ENCODE data around the gene CST7. TPM values are rescaled to one million over a fixed set of nuclear protein-coding genes. Genes with fewer than 3 reads are reported as not detected.

CST7 gene
- total RNA-seq, 1 experiment from 2014 or later = not detected

DNA sequence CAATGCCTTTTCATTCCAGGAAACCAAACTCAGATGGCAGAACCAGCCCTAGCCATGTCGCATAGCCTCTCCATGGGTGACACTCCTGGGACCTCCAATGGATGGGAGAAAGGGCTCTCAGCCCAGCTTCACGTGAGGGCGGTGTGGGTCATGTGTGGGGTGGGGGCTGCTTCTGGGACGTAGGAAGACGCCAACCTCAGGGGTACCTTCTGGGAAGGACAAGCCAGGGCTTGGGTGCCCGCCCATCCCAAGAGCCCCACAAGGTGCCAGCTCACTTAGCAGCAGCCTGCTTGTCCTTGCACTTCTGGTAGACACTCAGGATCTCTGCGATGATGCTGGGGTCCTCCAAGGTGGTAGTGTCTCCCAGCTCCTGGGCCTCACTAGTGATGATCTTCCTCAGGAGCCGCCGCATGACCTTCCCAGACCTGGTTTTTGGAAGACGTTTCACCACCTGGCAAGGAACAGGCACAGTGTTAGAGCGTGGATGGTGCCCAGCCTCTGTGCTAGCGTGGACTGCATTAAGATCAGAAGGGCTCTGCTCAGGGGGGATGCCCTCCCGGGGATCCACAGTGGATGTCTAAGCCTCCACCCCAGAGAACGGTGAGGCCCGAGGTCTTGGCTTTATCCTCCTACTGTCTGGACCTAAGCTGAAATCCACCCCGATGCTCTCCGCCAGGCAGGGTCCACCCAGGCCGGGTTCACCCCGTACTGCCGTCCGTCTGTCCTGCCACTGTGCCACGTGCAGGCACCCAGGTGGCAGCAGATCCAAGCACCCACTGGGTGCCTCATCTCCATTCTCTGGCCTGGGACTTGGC, 58.6 kb downstream of the CST7 start:
- CTCF ChIA-PET = no interaction called here
- intact Hi-C loops (cut with micrococcal nuclease) = no loop called here

DNA sequence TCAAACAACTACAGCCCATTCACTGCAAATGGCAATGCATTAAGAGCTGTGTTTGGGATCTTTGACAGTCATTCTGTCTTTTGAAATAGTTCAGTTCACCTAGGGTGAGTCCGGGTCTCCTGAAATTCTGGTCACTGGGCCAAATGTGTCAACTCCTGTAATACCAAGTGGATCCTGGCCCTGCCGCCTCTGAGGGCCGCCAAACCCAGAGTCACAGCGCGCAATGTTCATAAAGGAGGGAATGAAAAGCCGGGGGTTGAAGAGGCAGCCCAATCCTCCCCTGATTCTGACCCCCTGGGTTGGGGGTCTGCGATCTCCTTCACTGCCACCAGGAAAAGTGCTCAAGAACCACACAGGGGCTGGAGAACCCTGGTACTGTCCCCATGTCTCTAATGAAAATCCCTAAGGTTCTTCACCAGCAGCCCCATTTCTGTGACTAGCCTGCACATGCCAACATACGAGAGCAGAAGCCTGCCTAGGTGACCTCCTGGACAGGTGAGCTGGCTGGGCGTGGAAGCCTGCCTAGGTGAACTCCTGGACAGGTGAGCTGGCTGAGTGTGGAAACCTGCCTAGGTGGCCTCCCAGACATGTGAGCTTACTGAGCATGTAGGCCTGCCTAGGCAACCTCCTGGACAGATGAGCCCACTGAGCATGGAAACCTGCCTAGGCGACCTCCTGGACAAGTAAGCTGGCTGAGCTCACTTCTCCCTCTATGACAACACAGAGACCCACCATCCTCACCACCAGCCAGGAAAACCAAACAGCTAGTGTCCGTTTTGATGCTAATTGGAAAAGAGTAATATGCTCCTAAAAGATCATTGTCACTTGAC, 59.5 kb downstream of the CST7 start:
- H3K27me3 ChIP-seq (ENCODE audit: low read length) = no peaks in the 10 kb centered on the region
- H3K9ac ChIP-seq (ENCODE audit: low read length) = no peak overlapping the region
- POLR2A ChIA-PET (ENCODE audit: unreplicated experiment) = no interaction called here
- H3K9me3 ChIP-seq (ENCODE audit: low read length) = no peaks in the 10 kb centered on the region
- H4K20me1 ChIP-seq (ENCODE audit: low read length) = no peaks in the 10 kb centered on the region
- H3K9me2 ChIP-seq (replicated peaks; ENCODE audit: low read length) = no peaks in the 10 kb centered on the region
- TF ChIP-seq, protein P1, sequence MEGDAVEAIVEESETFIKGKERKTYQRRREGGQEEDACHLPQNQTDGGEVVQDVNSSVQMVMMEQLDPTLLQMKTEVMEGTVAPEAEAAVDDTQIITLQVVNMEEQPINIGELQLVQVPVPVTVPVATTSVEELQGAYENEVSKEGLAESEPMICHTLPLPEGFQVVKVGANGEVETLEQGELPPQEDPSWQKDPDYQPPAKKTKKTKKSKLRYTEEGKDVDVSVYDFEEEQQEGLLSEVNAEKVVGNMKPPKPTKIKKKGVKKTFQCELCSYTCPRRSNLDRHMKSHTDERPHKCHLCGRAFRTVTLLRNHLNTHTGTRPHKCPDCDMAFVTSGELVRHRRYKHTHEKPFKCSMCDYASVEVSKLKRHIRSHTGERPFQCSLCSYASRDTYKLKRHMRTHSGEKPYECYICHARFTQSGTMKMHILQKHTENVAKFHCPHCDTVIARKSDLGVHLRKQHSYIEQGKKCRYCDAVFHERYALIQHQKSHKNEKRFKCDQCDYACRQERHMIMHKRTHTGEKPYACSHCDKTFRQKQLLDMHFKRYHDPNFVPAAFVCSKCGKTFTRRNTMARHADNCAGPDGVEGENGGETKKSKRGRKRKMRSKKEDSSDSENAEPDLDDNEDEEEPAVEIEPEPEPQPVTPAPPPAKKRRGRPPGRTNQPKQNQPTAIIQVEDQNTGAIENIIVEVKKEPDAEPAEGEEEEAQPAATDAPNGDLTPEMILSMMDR (conservative IDR thresholded peaks at IDR 0.05; ENCODE audit: low read depth, low read length) = no peak
- TF ChIP-seq EZH2 (IDR thresholded peaks at IDR 0.05; ENCODE audit: low read length, unreplicated experiment) = no peak
- no peak for TF ChIP-seq EZH2phosphoT487 (IDR thresholded peaks at IDR 0.05; ENCODE audit: borderline replicate concordance, low read length)
- no peak for DNase-seq
- no peak overlapping the region for H3K4me3 ChIP-seq (ENCODE audit: low read length)
- H3K79me2 ChIP-seq (ENCODE audit: low read length) = no peaks in the 10 kb centered on the region
- H2AFZ ChIP-seq (ENCODE audit: low read length) = no peak overlapping the region
- H3K4me2 ChIP-seq (ENCODE audit: low read length) = no peak overlapping the region
- H3F3A ChIP-seq (ENCODE audit: low read length, unreplicated experiment) = no peaks in the 10 kb centered on the region
- no peaks in the 10 kb centered on the region for H3K4me1 ChIP-seq (ENCODE audit: insufficient read depth, low read length)
- CTCF ChIA-PET = no interaction called here
- H3K27ac ChIP-seq (ENCODE audit: low read length) = no peak overlapping the region
- no peak for ATAC-seq
- no peaks in the 10 kb centered on the region for H3K36me3 ChIP-seq (ENCODE audit: low read depth, low read length)
- intact Hi-C loops (cut with micrococcal nuclease) = no loop called here
- no TSS peak for BruUV-seq (replicated peaks)

More for the DNA sequence above, 58.6 kb downstream of the CST7 start:
- H3K4me3 ChIP-seq (ENCODE audit: low read length) = no peak overlapping the region
- ATAC-seq (no peak), DNase-seq (no peak)
- H3K9ac ChIP-seq (ENCODE audit: low read length) = no peak overlapping the region
- H3K27me3 ChIP-seq (ENCODE audit: low read length) = no peaks in the 10 kb centered on the region
- H4K20me1 ChIP-seq (ENCODE audit: low read length) = no peaks in the 10 kb centered on the region
- POLR2A ChIA-PET (ENCODE audit: unreplicated experiment) = no interaction called here
- no peaks in the 10 kb centered on the region for H3K79me2 ChIP-seq (ENCODE audit: low read length)
- no peak overlapping the region for H3K4me2 ChIP-seq (ENCODE audit: low read length)
- BruUV-seq (replicated peaks) = no TSS peak
- H3F3A ChIP-seq (ENCODE audit: low read length, unreplicated experiment) = no peaks in the 10 kb centered on the region
- TF ChIP-seq EZH2phosphoT487 (IDR thresholded peaks at IDR 0.05; ENCODE audit: borderline replicate concordance, low read length) = no peak
- TF ChIP-seq EZH2 (IDR thresholded peaks at IDR 0.05; ENCODE audit: low read length, unreplicated experiment) = no peak
- TF ChIP-seq, protein P1 (conservative IDR thresholded peaks at IDR 0.05; ENCODE audit: low read depth, low read length) = no peak
- no peaks in the 10 kb centered on the region for H3K36me3 ChIP-seq (ENCODE audit: low read depth, low read length)
- no peak overlapping the region for H2AFZ ChIP-seq (ENCODE audit: low read length)
- no peak overlapping the region for H3K27ac ChIP-seq (ENCODE audit: low read length)
- H3K9me2 ChIP-seq (replicated peaks; ENCODE audit: low read length) = no peaks in the 10 kb centered on the region
- 0 out of 2 replicates have a peak, but pooled peaks cover 4% of the 10 kb centered on the region for H3K9me3 ChIP-seq (ENCODE audit: low read length)
- H3K4me1 ChIP-seq (ENCODE audit: insufficient read depth, low read length) = no peaks in the 10 kb centered on the region

Other genes with a start within 250 kb of the CST7 start
- 134 and 137 TPM in 2 replicates for gene APMAP, start 43.5 kb downstream of the CST7 start, total RNA-seq (2014; rRNA removed)
- gene ACSS1, start 108.9 kb downstream of the CST7 start, total RNA-seq (2014; rRNA removed) = 2.3 and 2.4 TPM in 2 replicates
- not detected in 2 replicates for gene VSX1, start 132.9 kb downstream of the CST7 start, total RNA-seq (2014; rRNA removed)
- 122 and 150 TPM in 2 replicates for gene ENTPD6, start 246.4 kb downstream of the CST7 start, total RNA-seq (2014; rRNA removed)